ENCODE measurements around the gene PIP4K2C. TPM values are rescaled to one million over a fixed set of nuclear protein-coding genes. Genes with fewer than 3 reads are reported as not detected.

The PIP4K2C gene
- total and polyA plus RNA-seq, 2 of the 4 experiments (the other 2 are of a cell fraction): 12.5 to 23.1 TPM

DNA sequence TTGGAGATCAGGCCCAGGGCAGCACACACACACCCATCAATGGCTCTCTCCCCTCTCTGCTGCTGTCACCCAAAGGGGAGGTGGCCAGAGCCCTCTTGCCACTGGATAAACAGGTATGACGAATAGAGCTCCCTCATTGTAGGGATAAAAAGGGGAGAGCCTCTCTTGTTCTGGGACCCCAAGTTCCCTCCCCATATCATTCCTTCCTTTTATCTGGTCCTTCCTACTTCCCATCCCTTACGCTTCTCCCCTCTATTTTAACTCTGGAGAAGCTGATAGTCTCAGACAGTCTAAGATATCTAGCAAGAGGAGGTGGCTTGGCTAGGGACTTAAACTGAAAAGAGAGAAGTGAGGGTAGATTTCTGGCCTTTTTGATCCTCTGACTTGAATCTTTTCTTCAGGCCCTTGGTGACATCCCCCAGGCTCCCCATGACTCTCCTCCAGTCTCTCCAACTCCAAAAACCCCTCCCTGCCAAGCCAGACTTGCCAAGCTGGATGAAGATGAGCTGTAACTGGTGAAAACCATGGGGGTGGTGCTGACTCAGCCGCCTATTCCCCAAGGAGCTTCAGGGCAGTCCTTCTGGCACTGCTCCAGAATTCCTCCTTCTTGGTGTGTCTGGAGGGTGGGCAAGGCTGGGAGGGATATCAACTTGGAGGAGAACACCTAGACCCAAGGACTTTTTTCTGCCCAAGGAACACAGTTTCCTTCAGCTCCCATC, 25.6 kb downstream of the PIP4K2C start:
- Histone ChIP-seq H2BK5ac (ENCODE audit: low read depth, low read length, poor library complexity, severe bottlenecking) (no peak overlapping the region), H3K23ac (ENCODE audit: low read depth, low read length) (no peak overlapping the region), H3K9me1 (ENCODE audit: insufficient read depth, low read length) (peaks cover 4% of the 10 kb centered on the region; the same call in 1 of the 2 replicates), H2AK9ac (replicated peaks; ENCODE audit: low read depth, low read length, poor library complexity) (no peak overlapping the region), H3K9me3 (ENCODE audit: control insufficient read depth, insufficient read depth, low read length) (no peaks in the 10 kb centered on the region), H3K4ac (ENCODE audit: low read depth, low read length) (no peak overlapping the region), H3K79me1 (ENCODE audit: low read depth in 1 of 2, low read length in 2 of 2) (peaks cover 0 to 13% of the 10 kb centered on the region in 2 experiments; a peak in 2 of 4 replicates), H4K5ac (ENCODE audit: low read depth, low read length) (no peak overlapping the region), H4K20me1 (ENCODE audit: insufficient read depth, low read length) (no peaks in the 10 kb centered on the region), H2AFZ (replicated peaks; ENCODE audit: low read length, poor library complexity) (no peak overlapping the region), H4K91ac (ENCODE audit: insufficient read depth, low read depth, low read length) (no peak overlapping the region), H3K9ac (ENCODE audit: low read depth, low read length) (no peak overlapping the region), H3K27me3 (ENCODE audit: control insufficient read depth, insufficient read depth, low read length) (peaks cover 19% of the 10 kb centered on the region), H3K4me2 (ENCODE audit: low read depth, low read length) (no peak overlapping the region), H2BK15ac (ENCODE audit: low read depth, low read length) (no peak overlapping the region), H3K4me3 (ENCODE audit: insufficient read depth, low read depth, low read length) (no peak overlapping the region), H4K8ac (ENCODE audit: low read depth in 2 of 2, low read length in 2 of 2) (no peak overlapping the region), H3K27ac (ENCODE audit: insufficient read depth, low read length) (no peak overlapping the region), H2BK120ac (ENCODE audit: low read depth, low read length) (no peak overlapping the region), H3K14ac (replicated peaks; ENCODE audit: low read depth, low read length) (no peak overlapping the region), H3K18ac (ENCODE audit: low read depth, low read length) (no peak overlapping the region), H3K4me1 (ENCODE audit: control insufficient read depth, insufficient read depth, low read length) (no peaks in the 10 kb centered on the region), H2AK5ac (ENCODE audit: low read depth, low read length) (no peak overlapping the region), H3K56ac (ENCODE audit: extremely low read depth, insufficient read depth, low read length) (no peak overlapping the region), H2BK20ac (ENCODE audit: low read depth, low read length) (no peak overlapping the region), H3K36me3 (ENCODE audit: control insufficient read depth, insufficient read depth, low read length) (peaks cover 36% of the 10 kb centered on the region)
- dilution Hi-C loops (cut with HindIII; ENCODE audit: low sequenced_read_pairs, unreplicated experiment) (no loop called here), intact Hi-C loops (cut with micrococcal nuclease) (no loop called here), in situ Hi-C loops (cut with MboI; ENCODE audit: low sequenced_read_pairs) (no loop called here)
- POLR2A ChIA-PET (ENCODE audit: unreplicated experiment): no interaction called here
- ATAC-seq (ENCODE audit: low read depth) (no peak), DNase-seq (peak; percentile 62)
- TF ChIP-seq MAFK (IDR thresholded peaks at IDR 0.05; ENCODE audit: low read depth, low read length) (0 out of 2 replicates have a peak, but pooled peaks have one; percentile 17), CEBPB (IDR thresholded peaks at IDR 0.05; ENCODE audit: low read depth, low read length) (no peak)
- no CpG with 5 or more reads among the region's 3 CpGs for WGBS, 2 experiments (ENCODE audit: extremely low coverage in 2 of 2, insufficient read length in 1 of 2)
- CTCF ChIA-PET: interaction anchor here (0.7 to 0.9 kb wide), 2 partner anchors 16 to 33 kb away, joined by 3 read pairs; partner anchors contain the start of gene B4GALNT1
- BruUV-seq (replicated peaks): TSS peak; percentile 52

Measured in IMR-90 (cell line).